ENCODE results near the gene PSD4. TPM values are rescaled to one million over a fixed set of nuclear protein-coding genes. Genes with fewer than 3 reads are reported as not detected.

Gene PSD4
- total RNA-seq (2022; extraction: Qiagen RNA extraction): 11.2 to 15.2 TPM (median 14.4 TPM) in 5 replicates

DNA sequence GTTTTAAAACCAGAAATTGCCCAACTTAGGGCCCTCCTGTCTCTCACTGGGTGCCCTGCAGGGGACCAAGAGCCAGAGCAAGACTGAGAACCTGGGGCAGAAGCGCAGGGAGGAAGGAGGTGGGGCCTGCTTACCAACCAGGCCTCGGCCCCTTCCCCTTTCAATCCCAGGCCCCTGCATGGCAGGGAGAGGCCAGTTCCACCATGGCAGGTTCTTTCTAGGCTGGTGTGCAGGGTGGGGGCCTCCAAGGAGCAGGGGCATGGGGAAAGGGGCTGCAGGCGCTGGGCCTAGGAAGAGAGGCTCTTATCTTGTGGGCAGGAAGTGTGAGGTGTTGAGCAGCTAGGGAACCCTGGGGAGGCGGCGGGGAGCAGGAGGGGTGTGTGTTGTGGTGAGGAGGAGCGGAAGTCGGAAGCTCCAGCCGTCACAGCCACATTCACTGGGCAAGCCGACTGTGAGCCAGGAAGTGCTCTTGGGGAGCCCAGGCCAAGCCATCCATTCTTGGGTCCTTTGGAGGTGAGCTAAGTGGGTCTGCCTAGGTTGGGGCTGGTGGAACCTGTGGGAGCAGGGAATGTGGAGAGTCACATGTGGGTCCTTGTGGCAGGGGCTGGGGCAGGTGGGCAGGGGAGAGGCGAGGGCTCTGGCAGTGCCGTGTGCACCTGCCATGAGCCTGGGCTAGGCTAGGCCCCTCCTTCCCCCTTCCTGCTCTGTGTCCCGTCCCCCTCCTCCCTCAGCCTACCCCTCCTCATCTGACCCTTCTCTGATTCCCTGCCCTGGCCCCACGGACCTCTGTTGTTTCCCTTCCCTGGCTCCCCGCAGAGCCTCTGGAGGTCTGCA, at the start of gene PSD4:
TSS of gene PSD4 (plus strand) at position 430 of the 834 bp plus-strand sequence. CDS start 8,486 bp downstream, outside the sequence.

DNA sequence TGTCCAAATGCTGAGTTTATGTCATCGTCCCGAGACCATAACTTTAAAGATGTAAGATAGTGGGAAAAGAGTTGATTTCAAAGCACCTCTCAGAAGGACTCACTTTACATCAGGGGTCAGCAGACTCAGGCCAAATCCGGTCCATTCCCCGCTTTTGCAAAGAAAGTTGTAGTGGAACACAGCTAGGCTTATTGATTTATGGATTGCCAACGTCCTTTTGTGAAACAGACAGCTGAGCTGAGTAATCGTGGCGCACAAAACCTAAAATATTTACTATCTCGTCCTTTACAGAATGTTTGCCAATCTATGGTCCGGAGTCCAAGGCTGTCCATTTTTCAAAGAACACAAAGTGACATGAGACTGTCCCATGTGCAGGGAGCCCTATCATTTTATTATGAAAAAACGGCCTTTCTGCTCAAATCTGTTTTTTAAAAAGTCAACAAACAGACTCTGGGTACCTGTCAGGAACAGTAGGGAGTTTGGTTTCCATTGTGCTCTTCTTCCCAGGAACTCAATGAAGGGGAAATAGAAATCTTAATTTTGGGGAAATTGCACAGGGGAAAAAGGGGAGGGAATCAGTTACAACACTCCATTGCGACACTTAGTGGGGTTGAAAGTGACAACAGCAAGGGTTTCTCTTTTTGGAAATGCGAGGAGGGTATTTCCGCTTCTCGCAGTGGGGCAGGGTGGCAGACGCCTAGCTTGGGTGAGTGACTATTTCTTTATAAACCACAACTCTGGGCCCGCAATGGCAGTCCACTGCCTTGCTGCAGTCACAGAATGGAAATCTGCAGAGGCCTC, 46.7 kb upstream of the PSD4 start, which contains the start of gene IL1RN:
TSS of gene IL1RN (plus strand) at position 754 of the 801 bp plus-strand sequence. CDS start at position 781, 27 bp downstream.

Other genes with a start within 250 kb of the PSD4 start
- gene IL36G, start 196.0 kb upstream of the PSD4 start, total RNA-seq (2022; extraction: Qiagen RNA extraction): not detected in 5 replicates
- not detected in 5 replicates for gene IL36A, start 168.5 kb upstream of the PSD4 start, total RNA-seq (2022; extraction: Qiagen RNA extraction)
- 0.09 to 0.28 TPM (median 0.13 TPM) in 3 of 5 replicates, not detected in the others for gene IL36B, start 121.1 kb upstream of the PSD4 start, total RNA-seq (2022; extraction: Qiagen RNA extraction)
- gene IL36RN, start 114.8 kb upstream of the PSD4 start, total RNA-seq (2022; extraction: Qiagen RNA extraction): 0.03 to 0.12 TPM in 2 of 5 replicates, not detected in the others
- gene IL1F10, start 106.0 kb upstream of the PSD4 start, total RNA-seq (2022; extraction: Qiagen RNA extraction): not detected in 5 replicates
- 0.30 to 0.54 TPM (median 0.37 TPM) in 5 replicates for gene IL1RN, start 46.4 kb upstream of the PSD4 start, total RNA-seq (2022; extraction: Qiagen RNA extraction)
- gene PAX8, start 105.0 kb downstream of the PSD4 start, total RNA-seq (2022; extraction: Qiagen RNA extraction): 0.60 to 1.0 TPM (median 0.80 TPM) in 5 replicates